GM23338 (cell line): ENCODE data around the gene YES1.

Experiments
- CTCF ChIP-seq, 2 experiments: fragments of 200-600 bp in 1 of 2; sonication (generic) in 1 of 2; conservative IDR thresholded peaks; 2 replicates each; pipeline versions ENCODE4 v1.5.1 to v1.6.1; 2016 to 2017; ENCODE audit warnings: antibody characterized with exemption in 2 of 2, low read depth in 2 of 2, mild to moderate bottlenecking in 2 of 2, moderate library complexity in 1 of 2
- EZH2phosphoT487 ChIP-seq: fragments of 200-600 bp; sonication (generic); IDR thresholded peaks from one replicate; pipeline ENCODE4 v1.8.1; 2018; ENCODE audit warnings: antibody characterized with exemption; ENCODE audit not compliant: unreplicated experiment

- TF ChIP-seq CTCF (conservative IDR thresholded peaks at IDR 0.05; ENCODE audit: low read depth in 2 of 2) (no peak), EZH2phosphoT487 (no peak)
Measured at GRCh38 chr18:833197-833596, 21.2 kb upstream of the YES1 start.
